NOMO-1 treated with dmso at 0.1 percent for 144 hours (cell line): ENCODE data around the gene LBH.
A peak's percentile ranks its signal among the peaks of the same experiment; 100 is the strongest.

Experiments used
- DNase-seq: peaks from one replicate; lab custom pipeline; 2025; ENCODE audit not compliant: unreplicated experiment; lab: John Stamatoyannopoulos, UW

Gene LBH

GRCh38 chr2:30272286-30272685 lies 41.0 kb downstream of the LBH start:
- DNase-seq: no peak

- DNase-seq: no peak
Observed at GRCh38 chr2:30272761-30273573, 41.6 kb downstream of the LBH start.

GRCh38 chr2:30273574-30273929 lies 42.2 kb downstream of the LBH start:
- no peak for DNase-seq

GRCh38 chr2:30275256-30275655 lies 43.9 kb downstream of the LBH start:
- no peak for DNase-seq

GRCh38 chr2:30276455-30276911 lies 45.1 kb downstream of the LBH start:
- no peak for DNase-seq

GRCh38 chr2:30277582-30277981 lies 46.2 kb downstream of the LBH start:
- DNase-seq: no peak

- no peak for DNase-seq
Observed at GRCh38 chr2:30278419-30278818, 47.1 kb downstream of the LBH start.

GRCh38 chr2:30280596-30281434 lies 49.5 kb downstream of the LBH start:
- no peak for DNase-seq

GRCh38 chr2:30282081-30282480 lies 50.7 kb downstream of the LBH start:
- DNase-seq: no peak

GRCh38 chr2:30282721-30283120 lies 51.4 kb downstream of the LBH start:
- DNase-seq: no peak

- no peak for DNase-seq
Observed at GRCh38 chr2:30283931-30284565, 52.7 kb downstream of the LBH start.

- DNase-seq: no peak
Observed at GRCh38 chr2:30285758-30286157, 54.4 kb downstream of the LBH start.

GRCh38 chr2:30287190-30287840 lies 56.0 kb downstream of the LBH start:
- DNase-seq: no peak

GRCh38 chr2:30287857-30288513 lies 56.7 kb downstream of the LBH start:
- DNase-seq: peak; percentile 31

GRCh38 chr2:30288561-30288960 lies 57.2 kb downstream of the LBH start:
- DNase-seq: no peak

GRCh38 chr2:30293303-30293921 lies 62.1 kb downstream of the LBH start:
- DNase-seq: peak; percentile 75

GRCh38 chr2:30294133-30294532 lies 62.8 kb downstream of the LBH start:
- no peak for DNase-seq

- DNase-seq: no peak
Observed at GRCh38 chr2:30296496-30296895, 65.2 kb downstream of the LBH start.

- no peak for DNase-seq
Observed at GRCh38 chr2:30298302-30298701, 67.0 kb downstream of the LBH start.

- no peak for DNase-seq
Observed at GRCh38 chr2:30300122-30300455, 68.8 kb downstream of the LBH start.
